MM.1S (cell line): ENCODE measurements around the gene TGFBR3L.

Experiments used
- CTCF ChIP-seq: fragments of 300-600 bp; sonication (generic); IDR thresholded peaks from 2 replicates; pipeline ENCODE4 v1.5.1; 2016; ENCODE audit warnings: antibody characterized with exemption, low read length, mixed read lengths
- EZH2 ChIP-seq: fragments of 300-600 bp; sonication (generic); optimal IDR thresholded peaks from 2 replicates; pipeline ENCODE3; 2017; ENCODE audit warnings: low read depth, mild to moderate bottlenecking, antibody characterized with exemption, low read length, mixed read lengths
- EZH2phosphoT487 ChIP-seq: fragments of 300-600 bp; sonication (generic); IDR thresholded peaks from 2 replicates; pipeline ENCODE4 v1.6.1; 2018; ENCODE audit warnings: antibody characterized with exemption, low read length

DNA sequence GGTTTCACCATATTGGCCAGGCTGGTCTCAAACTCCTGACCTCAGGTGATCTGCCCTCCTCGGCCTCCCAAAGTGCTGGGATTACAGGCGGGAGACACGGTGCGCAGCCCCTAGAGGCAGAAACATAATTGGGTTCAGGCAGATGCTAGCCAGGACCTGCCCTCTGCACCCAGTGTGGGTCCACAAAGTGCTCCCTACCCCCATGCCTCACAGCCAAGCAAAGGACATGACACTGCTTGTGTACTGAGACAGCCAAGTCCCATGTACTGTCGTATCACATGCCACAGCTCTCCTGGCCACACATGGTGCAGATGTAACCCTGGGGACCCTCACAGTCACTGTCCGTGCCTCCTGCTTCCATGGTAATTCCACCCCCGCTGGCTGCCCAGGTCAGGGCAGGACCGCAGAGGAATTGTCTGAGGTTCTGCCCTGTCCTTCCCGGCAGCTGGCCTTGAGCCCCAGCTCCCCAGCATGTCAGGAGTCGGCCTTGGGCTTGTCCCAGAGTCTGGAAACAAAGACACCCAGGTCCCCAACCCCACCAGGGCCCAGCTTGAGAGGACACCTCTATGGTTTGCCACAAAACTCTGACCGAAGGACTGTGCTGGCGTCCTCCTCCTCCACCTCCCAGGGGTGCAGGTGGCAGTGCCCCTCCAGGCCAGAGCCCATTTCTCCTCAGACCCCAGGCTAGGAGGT is 48.1 kb upstream of the TGFBR3L start:
- TF ChIP-seq EZH2 (no peak), CTCF (no peak), EZH2phosphoT487 (no peak)
